ENCODE results near the gene ERC1. TPM values are rescaled to one million over a fixed set of nuclear protein-coding genes. Genes with fewer than 3 reads are reported as not detected.

ERC1 gene
- total RNA-seq, 1 donor from 2014 or later: 79.5 TPM

GRCh38 chr12:1507308-1507707 lies 516.3 kb downstream of the ERC1 start:
- no peaks in the 10 kb centered on the region for H3K27me3 Mint-ChIP-seq (ENCODE audit: unreplicated experiment)
- DNase-seq (ENCODE audit: extremely low spot score, unreplicated experiment): no peak
- H3K4me1 Mint-ChIP-seq (ENCODE audit: unreplicated experiment): peaks cover 4% of the 10 kb centered on the region
- H3K4me3 Mint-ChIP-seq (ENCODE audit: unreplicated experiment): no peak overlapping the region
- TF ChIP-seq CTCF (IDR thresholded peaks at IDR 0.05): no peak
- no peaks in the 10 kb centered on the region for H3K36me3 Mint-ChIP-seq (ENCODE audit: unreplicated experiment)
- no peak overlapping the region for H3K27ac Mint-ChIP-seq (ENCODE audit: unreplicated experiment)
- no peaks in the 10 kb centered on the region for H3K9me3 Mint-ChIP-seq (ENCODE audit: unreplicated experiment)

DNA sequence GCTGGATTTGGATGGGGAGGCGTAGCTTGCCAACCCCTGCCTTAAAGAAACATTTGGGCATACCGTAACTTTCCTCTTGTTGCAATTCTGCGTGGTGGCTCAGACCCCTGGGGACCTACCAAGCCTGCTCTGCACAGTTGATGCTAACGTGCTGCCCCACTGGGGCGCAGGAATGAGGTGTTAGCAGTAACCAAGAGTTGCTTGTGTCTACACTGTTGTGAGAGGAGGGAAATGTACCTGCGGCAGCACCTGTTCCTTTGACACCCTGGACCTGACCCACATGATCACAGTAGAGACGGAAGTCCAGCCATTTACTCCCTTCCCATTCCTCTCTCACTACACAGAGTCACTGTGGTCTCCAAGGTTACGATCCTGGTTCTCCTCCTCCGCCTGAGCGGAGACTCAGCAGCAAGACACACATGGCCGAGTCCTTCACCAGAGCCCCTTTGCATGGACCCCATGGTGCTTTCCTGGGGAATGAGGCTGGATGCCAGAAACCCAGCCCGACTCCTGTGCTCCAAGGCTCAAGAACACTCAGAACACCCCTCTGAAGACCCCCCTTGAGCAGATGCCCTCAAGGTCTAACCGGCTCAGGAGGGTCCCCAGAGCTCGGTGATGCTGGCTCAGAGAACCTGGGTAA lies 518.5 kb downstream of the ERC1 start:
- no peaks in the 10 kb centered on the region for H3K9me3 Mint-ChIP-seq (ENCODE audit: unreplicated experiment)
- no peaks in the 10 kb centered on the region for H3K36me3 Mint-ChIP-seq (ENCODE audit: unreplicated experiment)
- no peak overlapping the region for H3K27ac Mint-ChIP-seq (ENCODE audit: unreplicated experiment)
- no peaks in the 10 kb centered on the region for H3K27me3 Mint-ChIP-seq (ENCODE audit: unreplicated experiment)
- H3K4me1 Mint-ChIP-seq (ENCODE audit: unreplicated experiment): peaks cover 5% of the 10 kb centered on the region
- no peak for TF ChIP-seq CTCF (IDR thresholded peaks at IDR 0.05)
- DNase-seq (ENCODE audit: extremely low spot score, unreplicated experiment): no peak
- no peak overlapping the region for H3K4me3 Mint-ChIP-seq (ENCODE audit: unreplicated experiment)

DNA sequence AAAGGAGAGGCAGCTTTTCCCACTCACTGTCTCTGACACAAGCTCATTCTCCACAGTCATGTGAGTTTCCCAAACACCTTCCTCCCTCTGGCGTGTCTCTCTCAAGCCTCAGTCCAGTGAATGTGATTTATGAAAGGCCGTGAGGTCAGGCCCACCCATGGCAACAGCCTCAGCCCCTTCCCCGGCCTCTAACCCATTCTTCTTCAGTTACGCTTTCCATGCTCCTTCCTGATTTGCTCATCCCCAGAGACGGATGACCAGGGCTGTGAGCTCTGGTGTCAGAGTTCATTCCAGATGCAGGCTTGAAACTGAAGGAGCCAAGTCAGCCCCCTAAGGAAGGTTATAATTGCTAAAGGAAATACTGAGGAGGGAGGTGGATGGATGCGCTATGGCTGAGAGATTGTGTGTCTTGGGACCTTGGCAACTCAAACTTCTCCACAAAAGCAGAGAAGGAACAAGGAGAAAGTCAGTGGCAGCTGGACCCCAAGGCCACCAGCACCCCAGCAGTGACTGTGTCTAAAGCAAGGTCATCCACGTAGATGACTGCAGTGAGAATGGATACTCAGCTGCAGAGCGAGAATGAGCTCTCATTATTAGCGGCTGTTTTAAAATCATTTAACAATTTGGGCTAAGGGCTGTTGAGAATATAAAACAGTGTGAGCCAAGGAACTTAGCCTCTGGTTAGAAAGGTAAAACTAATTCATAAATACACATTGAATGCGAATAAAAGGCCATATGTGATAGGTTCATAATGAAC lies 519.2 kb downstream of the ERC1 start:
- Mint-ChIP-seq H3K4me1 (ENCODE audit: unreplicated experiment) (peaks cover 3% of the 10 kb centered on the region), H3K4me3 (ENCODE audit: unreplicated experiment) (no peak overlapping the region), H3K9me3 (ENCODE audit: unreplicated experiment) (peaks cover 6% of the 10 kb centered on the region), H3K27ac (ENCODE audit: unreplicated experiment) (no peak overlapping the region), H3K36me3 (ENCODE audit: unreplicated experiment) (no peaks in the 10 kb centered on the region), H3K27me3 (ENCODE audit: unreplicated experiment) (no peaks in the 10 kb centered on the region)
- no peak for DNase-seq (ENCODE audit: extremely low spot score, unreplicated experiment)
- TF ChIP-seq CTCF (IDR thresholded peaks at IDR 0.05): no peak

DNA sequence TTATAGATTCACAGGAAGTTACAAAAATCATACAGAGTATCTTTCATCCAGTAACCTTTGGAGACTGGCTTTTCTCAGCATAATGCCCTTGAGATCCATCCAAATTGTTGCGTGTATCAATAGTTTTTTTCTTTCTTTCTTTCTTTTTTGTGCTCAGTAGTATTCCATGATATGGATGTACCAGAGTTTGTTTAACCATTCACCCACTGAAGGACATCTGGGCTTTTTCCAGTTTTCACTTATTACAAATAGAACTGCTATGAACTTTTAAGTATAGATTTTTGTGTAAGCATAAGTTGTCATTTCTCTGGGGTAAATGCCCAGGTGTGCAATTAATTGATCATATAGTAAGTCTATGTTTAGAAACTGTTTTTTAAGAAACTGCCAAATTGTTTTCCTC lies 524.0 kb downstream of the ERC1 start:
- TF ChIP-seq CTCF (IDR thresholded peaks at IDR 0.05): no peak
- no peak for DNase-seq (ENCODE audit: extremely low spot score, unreplicated experiment)
- Mint-ChIP-seq H3K9me3 (ENCODE audit: unreplicated experiment) (peaks cover 9% of the 10 kb centered on the region), H3K36me3 (ENCODE audit: unreplicated experiment) (no peaks in the 10 kb centered on the region), H3K4me1 (ENCODE audit: unreplicated experiment) (peaks cover 28% of the 10 kb centered on the region), H3K27ac (ENCODE audit: unreplicated experiment) (no peak overlapping the region), H3K4me3 (ENCODE audit: unreplicated experiment) (no peak overlapping the region), H3K27me3 (ENCODE audit: unreplicated experiment) (no peaks in the 10 kb centered on the region)

DNA sequence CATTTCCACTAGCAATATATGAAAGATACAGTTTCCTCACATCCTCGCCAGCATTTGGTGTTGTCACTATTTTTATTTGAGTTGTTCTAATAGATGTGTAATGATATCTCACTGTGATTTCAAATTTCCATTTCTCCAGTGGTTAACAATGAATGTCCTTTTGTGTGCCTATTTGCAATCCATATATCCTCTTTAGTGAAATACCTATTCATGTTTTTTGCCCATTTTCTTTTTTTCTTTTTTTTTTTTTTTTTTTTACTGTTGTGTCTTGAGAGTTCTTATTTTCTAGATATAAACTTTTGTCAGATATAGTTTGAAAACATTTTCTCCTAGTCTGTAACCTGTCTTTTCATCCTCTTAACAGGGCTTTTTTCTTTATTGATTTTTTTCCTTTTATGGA lies 524.4 kb downstream of the ERC1 start:
- TF ChIP-seq CTCF (IDR thresholded peaks at IDR 0.05): no peak
- H3K36me3 Mint-ChIP-seq (ENCODE audit: unreplicated experiment): no peaks in the 10 kb centered on the region
- DNase-seq (ENCODE audit: extremely low spot score, unreplicated experiment): no peak
- no peak overlapping the region for H3K4me3 Mint-ChIP-seq (ENCODE audit: unreplicated experiment)
- no peaks in the 10 kb centered on the region for H3K27me3 Mint-ChIP-seq (ENCODE audit: unreplicated experiment)
- H3K9me3 Mint-ChIP-seq (ENCODE audit: unreplicated experiment): peaks cover 9% of the 10 kb centered on the region
- H3K27ac Mint-ChIP-seq (ENCODE audit: unreplicated experiment): no peak overlapping the region
- peaks cover 29% of the 10 kb centered on the region for H3K4me1 Mint-ChIP-seq (ENCODE audit: unreplicated experiment)
